HEK293 (cell line): ENCODE measurements around the gene ABCC2.

ENCODE experiments used
- MYNN ChIP-seq: fragments of 450-650 bp; formaldehyde crosslinking; IDR thresholded peaks from 2 replicates; pipeline ENCODE4 v1.5.1; 2016; ENCODE audit warnings: missing biosample characterization, missing genetic modification characterization, borderline replicate concordance
- ZNF311 ChIP-seq: fragments of 450-650 bp; formaldehyde crosslinking; IDR thresholded peaks from 2 replicates; pipeline ENCODE4 v1.5.1; 2017; ENCODE audit warnings: missing biosample characterization, missing genetic modification characterization, borderline replicate concordance
- ZNF37A ChIP-seq: fragments of 450-650 bp; IDR thresholded peaks from 2 replicates; pipeline ENCODE4 v1.5.1; 2018; ENCODE audit warnings: missing biosample characterization, missing genetic modification characterization
- ZNF837 ChIP-seq: fragments of 450-650 bp; formaldehyde crosslinking; IDR thresholded peaks from 2 replicates; pipeline ENCODE4 v1.5.1; 2016; ENCODE audit warnings: missing biosample characterization, missing genetic modification characterization
- TF ChIP-seq, protein P1 (sequence below): fragments of 450-650 bp; formaldehyde crosslinking; IDR thresholded peaks from 2 replicates; pipeline ENCODE4 v1.5.1; 2016; ENCODE audit warnings: missing biosample characterization, missing genetic modification characterization
- TF ChIP-seq, protein P2 (sequence below): fragments of 450-650 bp; formaldehyde crosslinking; IDR thresholded peaks from 2 replicates; pipeline ENCODE4; 2016; ENCODE audit warnings: missing biosample characterization, missing genetic modification characterization

DNA sequence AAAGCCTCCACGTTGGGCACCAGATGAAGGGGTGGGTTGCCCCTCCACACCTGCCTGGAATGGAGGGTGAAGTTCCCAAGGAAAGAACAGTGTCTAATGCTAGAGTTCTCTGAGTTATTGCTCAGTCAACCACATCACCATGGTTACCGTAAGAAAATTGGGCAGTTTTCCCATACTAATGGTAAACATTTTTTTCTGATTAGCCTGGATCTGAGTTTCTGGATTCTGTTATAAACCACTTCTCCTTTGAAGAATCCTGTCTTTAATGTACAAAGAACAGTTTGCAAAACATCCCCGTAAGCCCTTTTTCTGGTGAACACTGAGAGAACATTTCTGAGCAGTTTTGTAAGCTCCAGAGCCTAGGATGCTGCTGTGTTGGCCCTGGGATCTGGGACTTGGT lies 45.5 kb downstream of the ABCC2 start:
- no peak for TF ChIP-seq ZNF311 (tag by site-specific recombination)
- TF ChIP-seq MYNN = no peak
- TF ChIP-seq, protein P1, sequence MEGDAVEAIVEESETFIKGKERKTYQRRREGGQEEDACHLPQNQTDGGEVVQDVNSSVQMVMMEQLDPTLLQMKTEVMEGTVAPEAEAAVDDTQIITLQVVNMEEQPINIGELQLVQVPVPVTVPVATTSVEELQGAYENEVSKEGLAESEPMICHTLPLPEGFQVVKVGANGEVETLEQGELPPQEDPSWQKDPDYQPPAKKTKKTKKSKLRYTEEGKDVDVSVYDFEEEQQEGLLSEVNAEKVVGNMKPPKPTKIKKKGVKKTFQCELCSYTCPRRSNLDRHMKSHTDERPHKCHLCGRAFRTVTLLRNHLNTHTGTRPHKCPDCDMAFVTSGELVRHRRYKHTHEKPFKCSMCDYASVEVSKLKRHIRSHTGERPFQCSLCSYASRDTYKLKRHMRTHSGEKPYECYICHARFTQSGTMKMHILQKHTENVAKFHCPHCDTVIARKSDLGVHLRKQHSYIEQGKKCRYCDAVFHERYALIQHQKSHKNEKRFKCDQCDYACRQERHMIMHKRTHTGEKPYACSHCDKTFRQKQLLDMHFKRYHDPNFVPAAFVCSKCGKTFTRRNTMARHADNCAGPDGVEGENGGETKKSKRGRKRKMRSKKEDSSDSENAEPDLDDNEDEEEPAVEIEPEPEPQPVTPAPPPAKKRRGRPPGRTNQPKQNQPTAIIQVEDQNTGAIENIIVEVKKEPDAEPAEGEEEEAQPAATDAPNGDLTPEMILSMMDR (tag by site-specific recombination) = no peak
- TF ChIP-seq ZNF837 (tag by site-specific recombination) = no peak
- TF ChIP-seq, protein P2, sequence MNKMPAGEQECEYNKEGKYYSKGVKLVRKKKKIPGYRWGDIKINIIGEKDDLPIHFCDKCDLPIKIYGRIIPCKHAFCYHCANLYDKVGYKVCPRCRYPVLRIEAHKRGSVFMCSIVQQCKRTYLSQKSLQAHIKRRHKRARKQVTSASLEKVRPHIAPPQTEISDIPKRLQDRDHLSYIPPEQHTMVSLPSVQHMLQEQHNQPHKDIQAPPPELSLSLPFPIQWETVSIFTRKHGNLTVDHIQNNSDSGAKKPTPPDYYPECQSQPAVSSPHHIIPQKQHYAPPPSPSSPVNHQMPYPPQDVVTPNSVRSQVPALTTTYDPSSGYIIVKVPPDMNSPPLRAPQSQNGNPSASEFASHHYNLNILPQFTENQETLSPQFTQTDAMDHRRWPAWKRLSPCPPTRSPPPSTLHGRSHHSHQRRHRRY (tag by site-specific recombination) = no peak
- no peak for TF ChIP-seq ZNF37A (tag by site-specific recombination)
